OCI-LY7 (cell line): Measurements from ENCODE around the gene ADAM15.

ENCODE experiments used
- CTCF ChIP-seq: fragments of 200-600 bp; sonication (generic); conservative IDR thresholded peaks from 2 replicates; pipeline ENCODE4 v1.5.1; 2014; ENCODE audit warnings: mild to moderate bottlenecking, antibody characterized with exemption, low read length, moderate library complexity, mixed read lengths
- EZH2phosphoT487 ChIP-seq: fragments of 200-600 bp; sonication (generic); IDR thresholded peaks from 2 replicates; pipeline ENCODE4 v1.6.1; 2018; ENCODE audit warnings: low read depth, borderline replicate concordance, mild to moderate bottlenecking, mixed run types, antibody characterized with exemption, low read length, moderate library complexity, mixed read lengths

GRCh38 chr1:155057104-155057503, 6.0 kb downstream of the ADAM15 start:
- no peak for TF ChIP-seq CTCF
- TF ChIP-seq EZH2phosphoT487: no peak
